ENCODE data around the gene KLHDC2.
"Not testable (repeated sequence)": the region's sequence is repeated elsewhere in the genome, so short reads cannot be mapped to it uniquely, and the experiment has no call there.

The KLHDC2 gene, protein sequence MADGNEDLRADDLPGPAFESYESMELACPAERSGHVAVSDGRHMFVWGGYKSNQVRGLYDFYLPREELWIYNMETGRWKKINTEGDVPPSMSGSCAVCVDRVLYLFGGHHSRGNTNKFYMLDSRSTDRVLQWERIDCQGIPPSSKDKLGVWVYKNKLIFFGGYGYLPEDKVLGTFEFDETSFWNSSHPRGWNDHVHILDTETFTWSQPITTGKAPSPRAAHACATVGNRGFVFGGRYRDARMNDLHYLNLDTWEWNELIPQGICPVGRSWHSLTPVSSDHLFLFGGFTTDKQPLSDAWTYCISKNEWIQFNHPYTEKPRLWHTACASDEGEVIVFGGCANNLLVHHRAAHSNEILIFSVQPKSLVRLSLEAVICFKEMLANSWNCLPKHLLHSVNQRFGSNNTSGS

GRCh38 chr14:49767571-49768300 is at the start of gene KLHDC2:
Gene KLHDC2 (plus strand): TSS chr14:49768153. CDS start chr14:49768469, 316 bp downstream.
- peak; percentile 87 for DNase-seq (ENCODE audit: low read depth)
- H3K4me3 ChIP-seq (replicated peaks; ENCODE audit: low read depth, low read length), result peak within 1 kb of the TSS; percentile 95
- TF ChIP-seq, protein P1, sequence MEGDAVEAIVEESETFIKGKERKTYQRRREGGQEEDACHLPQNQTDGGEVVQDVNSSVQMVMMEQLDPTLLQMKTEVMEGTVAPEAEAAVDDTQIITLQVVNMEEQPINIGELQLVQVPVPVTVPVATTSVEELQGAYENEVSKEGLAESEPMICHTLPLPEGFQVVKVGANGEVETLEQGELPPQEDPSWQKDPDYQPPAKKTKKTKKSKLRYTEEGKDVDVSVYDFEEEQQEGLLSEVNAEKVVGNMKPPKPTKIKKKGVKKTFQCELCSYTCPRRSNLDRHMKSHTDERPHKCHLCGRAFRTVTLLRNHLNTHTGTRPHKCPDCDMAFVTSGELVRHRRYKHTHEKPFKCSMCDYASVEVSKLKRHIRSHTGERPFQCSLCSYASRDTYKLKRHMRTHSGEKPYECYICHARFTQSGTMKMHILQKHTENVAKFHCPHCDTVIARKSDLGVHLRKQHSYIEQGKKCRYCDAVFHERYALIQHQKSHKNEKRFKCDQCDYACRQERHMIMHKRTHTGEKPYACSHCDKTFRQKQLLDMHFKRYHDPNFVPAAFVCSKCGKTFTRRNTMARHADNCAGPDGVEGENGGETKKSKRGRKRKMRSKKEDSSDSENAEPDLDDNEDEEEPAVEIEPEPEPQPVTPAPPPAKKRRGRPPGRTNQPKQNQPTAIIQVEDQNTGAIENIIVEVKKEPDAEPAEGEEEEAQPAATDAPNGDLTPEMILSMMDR (IDR thresholded peaks at IDR 0.05; ENCODE audit: low read length, missing control alignments), result no peak

GRCh38 chr14:49720744-49721143 is 47.2 kb upstream of the KLHDC2 start:
- TF ChIP-seq, protein P1 (IDR thresholded peaks at IDR 0.05; ENCODE audit: low read length, missing control alignments), result no peak

DNA sequence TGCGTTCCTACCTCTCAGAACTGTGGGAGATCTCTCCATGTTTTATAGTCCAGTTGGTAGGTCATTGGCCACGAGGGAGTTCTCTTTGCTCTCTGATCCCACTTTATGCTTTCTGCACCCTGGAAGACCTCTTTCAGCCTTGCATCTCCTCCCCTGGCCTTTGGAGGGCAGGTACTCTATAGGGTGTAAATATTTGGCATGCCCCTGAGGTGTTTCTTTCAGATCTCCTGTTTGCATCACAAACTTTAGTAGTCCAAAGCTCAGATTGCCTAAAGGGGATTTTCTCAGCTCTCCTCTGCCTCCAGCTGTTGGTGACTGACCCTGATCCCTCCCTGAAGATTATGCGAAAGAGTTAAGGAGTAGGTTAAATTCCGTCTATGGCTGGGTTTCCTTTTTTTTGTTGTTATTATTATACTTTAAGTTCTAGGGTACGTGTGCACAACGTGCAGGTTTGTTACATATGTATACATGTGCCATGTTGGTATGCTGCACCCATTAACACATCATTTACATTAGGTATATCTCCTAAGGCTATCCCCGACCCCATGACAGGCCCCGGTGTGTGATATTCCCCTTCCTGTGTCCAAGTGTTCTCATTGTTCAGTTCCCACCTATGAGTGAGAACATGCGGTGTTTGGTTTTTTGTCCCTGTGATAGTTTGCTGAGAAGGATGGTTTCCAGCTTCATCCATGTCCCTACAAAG is 46.1 kb upstream of the KLHDC2 start:
- not testable (repeated sequence) for H3K4me3 ChIP-seq (replicated peaks; ENCODE audit: low read depth, low read length); DNase-seq (ENCODE audit: low read depth)

More at GRCh38 chr14:49720744-49721143, 47.2 kb upstream of the KLHDC2 start:
- H3K4me3 ChIP-seq (replicated peaks; ENCODE audit: low read depth, low read length), result no peak overlapping the region
- DNase-seq (ENCODE audit: low read depth), result no peak

DNA sequence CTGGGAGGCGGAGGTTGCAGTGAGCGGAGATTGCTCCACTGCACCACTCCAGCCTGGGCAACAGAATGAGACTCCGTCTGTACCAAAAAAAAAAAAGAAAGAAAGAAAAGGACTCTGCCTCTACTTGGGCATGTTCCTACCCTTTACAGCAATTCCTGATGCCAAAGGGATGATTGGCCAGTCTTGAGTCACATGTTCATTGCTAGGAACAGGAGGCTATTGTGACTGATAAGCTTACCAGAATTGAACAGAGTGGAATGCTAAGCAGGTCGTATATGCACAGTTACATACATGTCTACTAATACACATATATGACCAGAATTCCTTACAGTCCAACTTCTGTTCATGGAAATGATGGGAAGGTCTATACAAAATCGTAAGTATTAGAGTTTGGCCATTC is 40.8 kb upstream of the KLHDC2 start:
- no peak for DNase-seq (ENCODE audit: low read depth)
- TF ChIP-seq, protein P1 (IDR thresholded peaks at IDR 0.05; ENCODE audit: low read length, missing control alignments), result no peak
- H3K4me3 ChIP-seq (replicated peaks; ENCODE audit: low read depth, low read length), result no peak overlapping the region

- H3K4me3 ChIP-seq (replicated peaks; ENCODE audit: low read depth, low read length), result no peak overlapping the region
- TF ChIP-seq, protein P1 (IDR thresholded peaks at IDR 0.05; ENCODE audit: low read length, missing control alignments), result no peak
- no peak for DNase-seq (ENCODE audit: low read depth)
These were observed 35.1 kb upstream of the KLHDC2 start for GRCh38 chr14:49732896-49733295.

DNA sequence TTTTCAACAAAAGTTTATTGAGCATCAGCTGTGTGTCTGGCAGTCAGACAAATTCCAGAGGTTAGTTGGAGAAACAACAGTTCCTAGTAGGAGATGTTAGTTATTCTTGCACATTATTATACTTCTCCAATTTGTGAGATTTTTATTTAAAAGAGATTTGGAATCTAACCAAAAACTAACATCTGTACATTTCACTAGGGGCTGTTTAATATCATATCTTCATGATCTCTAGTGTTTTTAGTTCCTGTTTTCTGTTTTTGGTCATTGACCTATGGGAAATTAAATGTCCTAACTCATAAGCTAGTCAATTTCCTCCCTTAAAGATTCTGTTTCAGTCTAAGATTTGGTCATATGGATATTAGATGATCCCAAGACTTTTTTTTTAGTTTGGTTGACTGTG is 34.1 kb upstream of the KLHDC2 start:
- no peak for DNase-seq (ENCODE audit: low read depth)
- TF ChIP-seq, protein P1 (IDR thresholded peaks at IDR 0.05; ENCODE audit: low read length, missing control alignments), result no peak
- no peak overlapping the region for H3K4me3 ChIP-seq (replicated peaks; ENCODE audit: low read depth, low read length)

- not testable (repeated sequence) for H3K4me3 ChIP-seq (replicated peaks; ENCODE audit: low read depth, low read length); DNase-seq (ENCODE audit: low read depth)
These were observed 32.3 kb upstream of the KLHDC2 start for GRCh38 chr14:49735669-49736068.
